Common myeloid progenitor, CD34-positive (primary cell): ENCODE data around the gene METTL5.
"Not testable (repeated sequence)": the region's sequence is repeated elsewhere in the genome, so short reads cannot be mapped to it uniquely, and the experiment has no call there.

Experiments used
- CTCF ChIA-PET: fragments of 350-600 bp; sonication (Branson Sonifier 250); formaldehyde crosslinking; loops from one replicate; lab custom pipeline; 2021; ENCODE audit warnings: antibody characterized with exemption; lab: Charles Lee
- POLR2A ChIA-PET: fragments of 350-600 bp; sonication (Branson Sonifier 250); formaldehyde crosslinking; loops from one replicate; lab custom pipeline; 2021; ENCODE audit warnings: antibody characterized with exemption; lab: Charles Lee
- DNase-seq, 3 donors: peaks; one replicate each; pipeline versions ENCODE4 v3.0.0 to v3.0.0-alpha.2; 2013
- H3K27ac ChIP-seq, 2 experiments: 1 replicate in 1 of 2; 2 replicates in 1 of 2; pipeline ENCODE4 v1.7.0; 2013; ENCODE audit warnings: inconsistent platforms in 2 of 2, low read length in 2 of 2, mild to moderate bottlenecking in 2 of 2, low read depth in 1 of 2, moderate library complexity in 1 of 2; ENCODE audit not compliant: severe bottlenecking in 2 of 2, insufficient read depth in 1 of 2, poor library complexity in 1 of 2
- H3K27me3 ChIP-seq, 5 experiments: replicated peaks in 2 of 5; 1 replicate in 3 of 5; 2 replicates in 2 of 5; pipeline versions ENCODE4 v1.6.1 to v1.7.0; 2013; ENCODE audit warnings: low read length in 4 of 5, mild to moderate bottlenecking in 2 of 5, moderate library complexity in 2 of 5, inconsistent platforms in 1 of 5; ENCODE audit not compliant: insufficient read depth in 5 of 5, control insufficient read depth in 4 of 5
- H3K36me3 ChIP-seq, 4 experiments: 1 replicate in 2 of 4; 2 replicates in 2 of 4; pipeline versions ENCODE4 v1.6.1 to v1.7.0; 2013; ENCODE audit warnings: low read length in 3 of 4, control low read depth in 1 of 4, mild to moderate bottlenecking in 1 of 4; ENCODE audit not compliant: control insufficient read depth in 4 of 4, insufficient read depth in 4 of 4
- H3K4me1 ChIP-seq, 4 experiments: 1 replicate in 3 of 4; 2 replicates in 1 of 4; pipeline versions ENCODE4 v1.6.1 to v1.7.1; 2013; ENCODE audit warnings: low read length in 3 of 4, mild to moderate bottlenecking in 3 of 4, control low read depth in 1 of 4, inconsistent platforms in 1 of 4, moderate library complexity in 1 of 4; ENCODE audit not compliant: control insufficient read depth in 4 of 4, insufficient read depth in 4 of 4; ENCODE audit errors: control extremely low read depth in 1 of 4
- H3K4me3 ChIP-seq, 7 experiments: 1 replicate in 4 of 7; 2 replicates in 3 of 7; pipeline versions ENCODE4 v1.5.1 to v1.7.0; 2013; ENCODE audit warnings: mild to moderate bottlenecking in 7 of 7, low read length in 6 of 7, moderate library complexity in 6 of 7, inconsistent platforms in 2 of 7, low read depth in 2 of 7, control low read depth in 1 of 7; ENCODE audit not compliant: insufficient read depth in 4 of 7, control insufficient read depth in 1 of 7; ENCODE audit errors: extremely low read depth in 1 of 7
- H3K9me3 ChIP-seq, 5 experiments: 1 replicate in 4 of 5; 2 replicates in 1 of 5; pipeline versions ENCODE4 v1.6.1 to v1.7.1; 2013; ENCODE audit warnings: low read length in 4 of 5, mild to moderate bottlenecking in 2 of 5, inconsistent platforms in 1 of 5, low read depth in 1 of 5, moderate library complexity in 1 of 5; ENCODE audit not compliant: control insufficient read depth in 4 of 5, insufficient read depth in 2 of 5; ENCODE audit errors: control extremely low read depth in 1 of 5
- WGBS: methylation state at CpG from one replicate; pipeline ENCODE4 v1.1.5; 2013; ENCODE audit not compliant: insufficient coverage; 5-methylcytosine and 5-hydroxymethylcytosine counted together

The METTL5 gene

DNA sequence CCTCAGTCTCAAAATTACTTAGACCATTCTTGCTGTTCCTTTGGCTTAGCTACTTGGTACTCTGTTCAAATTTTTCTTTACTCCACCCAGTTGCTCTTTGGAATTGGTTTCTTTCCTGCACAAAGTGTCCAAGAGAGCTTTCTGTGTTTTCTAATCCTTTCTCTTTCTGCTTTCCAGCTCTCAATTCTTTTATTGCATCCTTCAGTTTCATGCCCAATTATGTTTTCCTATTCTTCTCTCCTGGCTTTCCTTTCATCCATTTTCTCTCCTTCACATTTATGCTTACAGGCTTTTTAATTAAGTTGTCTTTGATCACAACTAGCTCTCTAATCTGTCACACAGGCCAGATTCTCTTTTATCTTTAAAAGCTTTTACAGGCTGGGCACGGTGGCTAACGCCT is 40.8 kb upstream of the METTL5 start:
- 100% methylated on average over 2 of the region's 2 CpGs for WGBS
- Histone ChIP-seq H3K4me3 (no peak overlapping the region), H3K9me3 (peaks cover 0 to 3% (median 0%) of the 10 kb centered on the region in 5 experiments), H3K4me1 (no peaks in the 10 kb centered on the region), H3K27me3 (no peaks in the 10 kb centered on the region), H3K36me3 (peaks cover 0 to 5% (median 0%) of the 10 kb centered on the region in 4 experiments), H3K27ac (no peak overlapping the region)
- POLR2A ChIA-PET, result no interaction called here
- CTCF ChIA-PET, result interaction anchor here (1.0 to 1.9 kb wide), 4 partner anchors 8 to 25 kb away, joined by 3 to 7 read pairs (median 4); no protein-coding TSS in a partner anchor
- no peak for DNase-seq

DNA sequence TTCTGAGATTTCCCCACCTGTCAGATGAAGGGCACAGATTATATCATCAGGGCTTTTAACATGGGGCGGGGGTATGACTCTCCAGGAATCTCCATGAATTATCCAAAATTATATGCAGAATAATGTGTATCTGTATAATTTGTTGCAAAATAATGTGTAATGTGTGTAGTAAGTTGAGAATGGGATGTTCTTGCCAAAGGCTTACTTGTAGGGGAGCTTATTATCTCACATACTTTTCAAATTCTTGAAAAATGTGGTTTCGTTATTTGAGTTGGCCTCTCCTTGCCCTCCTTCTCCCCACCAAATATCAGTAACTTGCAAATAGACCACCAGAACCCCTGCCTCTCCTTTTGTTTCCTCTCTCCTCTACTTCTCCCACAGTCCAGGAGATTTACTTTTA is 38.1 kb upstream of the METTL5 start:
- peaks cover 0 to 5% (median 0%) of the 10 kb centered on the region in 4 experiments for H3K36me3 ChIP-seq
- H3K27me3 ChIP-seq, result no peaks in the 10 kb centered on the region
- no peaks in the 10 kb centered on the region for H3K4me1 ChIP-seq
- ChIA-PET POLR2A (no interaction called here), CTCF (interaction anchor here (1.3 to 1.4 kb wide), 2 partner anchors 10 to 14 kb away, joined by 3 to 8 read pairs; no protein-coding TSS in a partner anchor)
- H3K4me3 ChIP-seq, result no peak overlapping the region
- no CpG with 5 or more reads among the region's 2 CpGs for WGBS
- no peak for DNase-seq
- no peak overlapping the region for H3K27ac ChIP-seq
- H3K9me3 ChIP-seq, result peaks cover 0 to 3% (median 0%) of the 10 kb centered on the region in 5 experiments

DNA sequence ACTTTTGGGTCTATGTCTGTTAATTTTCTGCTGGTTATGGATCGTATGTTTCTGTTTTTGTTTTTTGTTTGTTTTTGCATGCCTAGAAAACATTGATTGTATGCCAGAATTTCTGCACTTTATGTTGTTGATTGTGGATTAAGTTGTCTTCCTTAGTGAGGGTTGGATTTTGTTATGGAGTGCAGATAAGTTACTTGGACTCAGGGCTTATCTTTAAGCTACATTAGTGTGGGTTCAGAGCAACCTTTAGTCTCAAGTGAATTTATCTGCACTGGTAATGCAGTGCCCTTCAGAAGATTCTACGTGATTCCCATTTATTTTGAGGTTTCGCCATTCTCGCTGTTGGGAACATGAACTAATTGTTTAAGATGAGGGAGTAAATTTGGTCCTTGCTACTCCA is 35.4 kb upstream of the METTL5 start:
- CTCF ChIA-PET, result no interaction called here

DNA sequence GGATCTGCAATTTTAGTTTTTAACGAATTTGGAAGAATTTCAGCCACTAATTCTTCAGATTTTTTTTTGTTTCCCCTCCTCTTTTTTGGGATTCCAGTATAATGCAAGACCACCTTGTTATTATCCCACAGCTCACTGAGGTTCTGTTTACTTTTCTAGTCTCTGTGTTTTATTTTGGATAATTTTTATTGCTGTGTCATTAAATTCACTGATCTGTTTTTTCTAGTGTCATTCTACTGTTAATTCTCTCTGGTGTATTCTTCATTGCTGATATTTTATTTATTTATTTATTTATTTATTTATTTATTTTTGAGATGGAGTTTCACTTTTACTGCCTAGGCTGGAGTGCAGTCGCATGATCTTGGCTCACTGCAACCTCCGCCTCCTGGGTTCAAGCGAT is 34.7 kb upstream of the METTL5 start:
- H3K4me3 ChIP-seq, result no peak overlapping the region

More for the DNA sequence above, 35.4 kb upstream of the METTL5 start:
- Histone ChIP-seq H3K27ac (no peak overlapping the region), H3K27me3 (no peaks in the 10 kb centered on the region), H3K4me1 (no peaks in the 10 kb centered on the region), H3K4me3 (no peak overlapping the region), H3K9me3 (peaks cover 0 to 3% (median 0%) of the 10 kb centered on the region in 5 experiments), H3K36me3 (peaks cover 0 to 5% (median 0%) of the 10 kb centered on the region in 4 experiments)
- POLR2A ChIA-PET, result no interaction called here
- WGBS, result 100% methylated on average over 3 of the region's 4 CpGs
- DNase-seq, result no peak

DNA sequence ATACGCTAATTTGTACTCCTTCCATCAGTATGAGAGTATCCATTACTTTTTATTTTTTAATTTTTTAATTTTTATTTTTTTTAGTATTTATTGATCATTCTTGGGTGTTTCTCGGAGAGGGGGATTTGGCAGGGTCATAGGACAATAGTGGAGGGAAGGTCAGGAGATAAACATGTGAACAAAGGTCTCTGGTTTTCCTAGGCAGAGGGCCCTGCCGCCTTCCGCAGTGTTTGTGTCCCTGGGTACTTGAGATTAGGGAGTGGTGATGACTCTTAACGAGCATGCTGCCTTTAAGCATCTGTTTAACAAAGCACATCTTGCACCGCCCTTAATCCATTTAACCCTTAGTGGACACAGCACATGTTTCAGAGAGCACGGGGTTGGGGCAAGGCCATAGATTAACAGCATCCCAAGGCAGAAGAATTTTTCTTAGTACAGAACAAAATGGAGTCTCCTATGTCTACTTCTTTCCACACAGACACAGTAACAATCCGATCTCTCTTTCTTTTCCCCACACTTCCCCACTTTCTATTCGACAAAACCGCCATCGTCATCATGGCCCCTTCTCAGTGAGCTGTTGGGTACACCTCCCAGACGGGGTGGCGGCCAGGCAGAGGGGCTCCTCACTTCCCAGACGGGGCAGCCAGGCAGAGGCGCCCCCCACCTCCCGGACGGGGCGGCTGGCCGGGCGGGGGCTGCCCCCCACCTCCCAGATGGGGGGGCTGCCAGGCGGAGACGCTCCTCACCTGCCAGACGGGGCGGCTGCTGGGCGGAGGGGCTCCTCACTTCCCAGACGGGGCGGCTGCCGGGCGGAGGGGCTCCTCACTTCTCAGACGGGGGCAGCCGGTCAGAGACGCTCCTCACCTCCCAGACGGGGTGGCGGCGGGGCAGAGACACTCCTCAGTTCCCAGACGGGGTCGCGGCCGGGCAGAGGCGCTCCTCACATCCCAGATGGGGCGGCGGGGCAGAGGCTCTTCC is 30.9 kb upstream of the METTL5 start:
- DNase-seq, H3K27me3 ChIP-seq, H3K4me3 ChIP-seq, POLR2A ChIA-PET, H3K9me3 ChIP-seq, H3K4me1 ChIP-seq, H3K36me3 ChIP-seq, H3K27ac ChIP-seq: not testable (repeated sequence)
- CTCF ChIA-PET, result interaction anchor here (0.6 kb wide), 1 partner anchor 459 kb away, joined by 3 read pairs; no protein-coding TSS in a partner anchor
- WGBS, result 94% methylated on average over 7 of the region's 42 CpGs

More for the DNA sequence above, 34.7 kb upstream of the METTL5 start:
- DNase-seq, result no peak
- Histone ChIP-seq H3K27ac (no peak overlapping the region), H3K4me1 (no peaks in the 10 kb centered on the region), H3K36me3 (peaks cover 0 to 5% (median 0%) of the 10 kb centered on the region in 4 experiments), H3K9me3 (peaks cover 0 to 3% (median 0%) of the 10 kb centered on the region in 5 experiments), H3K27me3 (no peaks in the 10 kb centered on the region)
- ChIA-PET CTCF (interaction anchor here (1.7 kb wide), 1 partner anchor 17 kb away, joined by 5 read pairs; no protein-coding TSS in a partner anchor), POLR2A (no interaction called here)
- WGBS, result 93% methylated on average over 3 of the region's 4 CpGs

DNA sequence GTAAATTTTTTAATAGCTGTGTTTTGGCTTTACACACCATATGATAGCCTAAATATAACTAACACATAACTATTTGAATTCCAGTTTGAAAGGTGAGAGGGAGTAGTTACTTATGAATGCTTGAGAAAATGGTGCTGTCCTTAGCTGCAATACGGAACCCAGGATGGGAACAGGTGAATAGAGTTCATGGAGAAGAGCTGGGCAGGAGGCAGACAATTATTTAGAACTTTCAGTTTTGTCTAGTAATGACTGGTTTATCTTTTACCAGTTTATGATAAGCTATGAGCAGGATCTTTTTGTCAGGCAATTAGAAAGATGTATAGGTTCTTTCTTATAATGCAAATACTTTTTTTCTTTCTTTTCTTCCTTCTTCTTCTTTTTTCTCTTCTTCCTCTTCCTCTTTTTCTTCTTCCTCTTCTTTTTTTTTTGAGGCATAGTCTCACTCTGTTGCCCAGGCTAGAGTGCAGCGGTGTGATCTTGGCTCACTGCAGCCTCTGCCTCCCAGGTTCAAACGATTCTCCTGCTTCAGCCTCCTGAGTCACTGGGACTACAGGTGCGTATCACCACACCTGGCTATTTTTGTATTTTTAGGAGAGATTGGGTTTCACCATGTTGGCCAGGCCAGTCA is 28.4 kb upstream of the METTL5 start:
- Histone ChIP-seq H3K27ac (no peak overlapping the region), H3K36me3 (peaks cover 2 to 5% (median 5%) of the 10 kb centered on the region in 4 experiments), H3K9me3 (peaks cover 0 to 11% (median 0%) of the 10 kb centered on the region in 5 experiments), H3K4me3 (no peak overlapping the region), H3K27me3 (no peaks in the 10 kb centered on the region), H3K4me1 (peaks cover 0 to 6% (median 2%) of the 10 kb centered on the region in 4 experiments)
- 97% methylated on average over 4 of the region's 4 CpGs for WGBS
- CTCF ChIA-PET, result interaction anchor here (0.7 to 1.4 kb wide), 3 partner anchors 10 to 28 kb away, joined by 3 to 4 read pairs (median 3); no protein-coding TSS in a partner anchor
- DNase-seq, result no peak
- POLR2A ChIA-PET, result no interaction called here
